A673 (cell line): ENCODE results near the gene SI. TPM values are rescaled to one million over a fixed set of nuclear protein-coding genes. Genes with fewer than 3 reads are reported as not detected.
A peak's percentile ranks its signal among the peaks of the same experiment; 100 is the strongest.

Source experiments
- Bru-seq: library from RNA; stranded (reverse); fragments of 400-500 nt; gene quantifications from one replicate; lab custom pipeline; 2021; lab: Mats Ljungman, UMichigan
- BruChase-seq, 2 experiments: library from RNA; stranded (reverse); fragments of 400-500 nt; gene quantifications; one replicate each; lab custom pipeline; 2021; lab: Mats Ljungman, UMichigan
- BruUV-seq: library from RNA; stranded (reverse); fragments of 400-500 nt; replicated peaks from 2 replicates; lab custom pipeline; 2021; lab: Mats Ljungman, UMichigan
- CTCF ChIA-PET: fragments of 300-600 bp; sonication (Branson Sonifier 250); formaldehyde crosslinking; loops from one replicate; lab custom pipeline; 2022; ENCODE audit warnings: antibody characterized with exemption; lab: Charles Lee
- POLR2A ChIA-PET: fragments of 300-600 bp; sonication (Branson Sonifier 250); formaldehyde crosslinking; loops from one replicate; lab custom pipeline; 2022; ENCODE audit warnings: antibody characterized with exemption; ENCODE audit not compliant: low non-redundant PET; lab: Charles Lee
- DNase-seq: peaks from one replicate; pipeline ENCODE4 v3.0.0-alpha.2; 2015; ENCODE audit warnings: low spot score
- H3K27ac ChIP-seq: fragments of 200-600 bp; sonication (generic); 2 replicates; pipeline ENCODE4 v1.5.1; 2016; ENCODE audit warnings: mixed run types, low read depth, mild to moderate bottlenecking, mixed read lengths, antibody characterized with exemption, low read length; ENCODE audit not compliant: poor library complexity, severe bottlenecking
- H3K27me3 ChIP-seq: fragments of 200-600 bp; sonication (generic); replicated peaks from 2 replicates; pipeline ENCODE4 v1.6.1; 2017; ENCODE audit warnings: mixed run types, low read depth, mild to moderate bottlenecking, mixed read lengths, antibody characterized with exemption, low read length; ENCODE audit not compliant: insufficient read depth, poor library complexity
- H3K36me3 ChIP-seq: fragments of 200-600 bp; sonication (generic); 2 replicates; pipeline ENCODE4 v1.6.1; 2016; ENCODE audit warnings: mixed run types, mild to moderate bottlenecking, mixed read lengths, antibody characterized with exemption, low read length; ENCODE audit not compliant: insufficient read depth, poor library complexity, severe bottlenecking
- H3K4me1 ChIP-seq: fragments of 200-600 bp; sonication (generic); 2 replicates; pipeline ENCODE4 v1.6.1; 2017; ENCODE audit warnings: mixed run types, mild to moderate bottlenecking, mixed read lengths, antibody characterized with exemption, low read length; ENCODE audit not compliant: insufficient read depth, poor library complexity, severe bottlenecking
- H3K4me3 ChIP-seq: fragments of 200-600 bp; sonication (generic); 2 replicates; pipeline ENCODE4 v1.5.1; 2016; ENCODE audit warnings: low read depth, mixed run types, mild to moderate bottlenecking, mixed read lengths, low read length; ENCODE audit not compliant: poor library complexity, severe bottlenecking
- H3K9me3 ChIP-seq: fragments of 200-600 bp; sonication (generic); 2 replicates; pipeline ENCODE4 v1.6.1; 2016; ENCODE audit warnings: mixed run types, low read depth, mild to moderate bottlenecking, mixed read lengths, antibody characterized with exemption, low read length; ENCODE audit not compliant: poor library complexity, severe bottlenecking
- EZH2 ChIP-seq: fragments of 200-600 bp; sonication (generic); IDR thresholded peaks from 2 replicates; pipeline ENCODE4 v1.6.1; 2017; ENCODE audit warnings: borderline replicate concordance, low read depth, mild to moderate bottlenecking, mixed read lengths, antibody characterized with exemption, low read length; ENCODE audit not compliant: poor library complexity, severe bottlenecking
- intact Hi-C: fragments of 100-400 bp; cut with micrococcal nuclease; formaldehyde crosslinking; loops from one replicate; pipeline ENCODE4 v1.10.0; 2022; ENCODE audit not compliant: unreplicated experiment
- long read RNA-seq: library from polyadenylated mRNA; stranded (forward); transcript quantifications from one replicate; pipeline ENCODE4 v2.0.0, GENCODE V29; 2022
- total RNA-seq: library from RNA; stranded (reverse); gene quantifications from 2 replicates; pipeline ENCODE4 v1.2.3, GENCODE V29; 2021
- TF ChIP-seq, protein P1 (sequence below): fragments of 300-800, 200-600 bp; sonication (generic); conservative IDR thresholded peaks from 2 replicates; pipeline ENCODE4 v1.5.1; 2017; ENCODE audit warnings: low read depth, mild to moderate bottlenecking, antibody characterized with exemption, low read length, moderate library complexity, mixed read lengths

SI gene
- total RNA-seq (not detected in 2 replicates), Bru-seq, nascent RNA (not detected), BruChase-seq, experiment 1, labeled RNA remaining after a 2-hour chase (not detected), BruChase-seq, experiment 2, labeled RNA remaining after a 6-hour chase (percentile 1 among the genes with signal in this experiment)
- long read RNA-seq: 0 reads

DNA sequence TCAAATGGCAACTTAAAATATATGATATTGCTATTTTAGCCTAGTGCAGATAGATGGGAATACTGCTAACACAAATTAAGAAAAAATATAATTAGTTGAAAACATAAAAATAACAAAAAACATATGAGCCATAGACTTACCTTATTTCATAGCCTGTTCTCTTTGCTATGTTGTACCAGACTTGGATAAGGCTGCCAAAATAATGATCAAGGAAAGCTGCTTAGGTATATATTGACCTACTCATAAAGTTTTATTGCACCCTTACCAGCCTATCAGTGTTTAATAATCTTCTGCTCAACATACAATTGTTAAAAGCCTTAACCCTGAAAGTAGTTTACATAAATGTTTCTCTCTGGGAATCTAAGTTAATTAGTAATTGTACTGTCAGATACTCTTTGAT, at the start of gene SI:
Gene SI (minus strand): TSS at position 204 of the 400 bp plus-strand sequence. CDS start 2,484 bp downstream, outside the sequence.
- H3K4me1 ChIP-seq: no peaks in the 10 kb centered on the region
- intact Hi-C loops: no loop called here
- H3K36me3 ChIP-seq: no peaks in the 10 kb centered on the region
- CTCF ChIA-PET: no interaction called here
- H3K27ac ChIP-seq: no peak within 1 kb of the TSS
- DNase-seq: no peak
- TF ChIP-seq, protein P1, sequence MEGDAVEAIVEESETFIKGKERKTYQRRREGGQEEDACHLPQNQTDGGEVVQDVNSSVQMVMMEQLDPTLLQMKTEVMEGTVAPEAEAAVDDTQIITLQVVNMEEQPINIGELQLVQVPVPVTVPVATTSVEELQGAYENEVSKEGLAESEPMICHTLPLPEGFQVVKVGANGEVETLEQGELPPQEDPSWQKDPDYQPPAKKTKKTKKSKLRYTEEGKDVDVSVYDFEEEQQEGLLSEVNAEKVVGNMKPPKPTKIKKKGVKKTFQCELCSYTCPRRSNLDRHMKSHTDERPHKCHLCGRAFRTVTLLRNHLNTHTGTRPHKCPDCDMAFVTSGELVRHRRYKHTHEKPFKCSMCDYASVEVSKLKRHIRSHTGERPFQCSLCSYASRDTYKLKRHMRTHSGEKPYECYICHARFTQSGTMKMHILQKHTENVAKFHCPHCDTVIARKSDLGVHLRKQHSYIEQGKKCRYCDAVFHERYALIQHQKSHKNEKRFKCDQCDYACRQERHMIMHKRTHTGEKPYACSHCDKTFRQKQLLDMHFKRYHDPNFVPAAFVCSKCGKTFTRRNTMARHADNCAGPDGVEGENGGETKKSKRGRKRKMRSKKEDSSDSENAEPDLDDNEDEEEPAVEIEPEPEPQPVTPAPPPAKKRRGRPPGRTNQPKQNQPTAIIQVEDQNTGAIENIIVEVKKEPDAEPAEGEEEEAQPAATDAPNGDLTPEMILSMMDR: no peak
- no peak for TF ChIP-seq EZH2
- POLR2A ChIA-PET: no interaction called here
- H3K9me3 ChIP-seq: no peaks in the 10 kb centered on the region
- H3K4me3 ChIP-seq: no peak within 1 kb of the TSS
- no TSS peak for BruUV-seq
- H3K27me3 ChIP-seq: no peaks in the 10 kb centered on the region

DNA sequence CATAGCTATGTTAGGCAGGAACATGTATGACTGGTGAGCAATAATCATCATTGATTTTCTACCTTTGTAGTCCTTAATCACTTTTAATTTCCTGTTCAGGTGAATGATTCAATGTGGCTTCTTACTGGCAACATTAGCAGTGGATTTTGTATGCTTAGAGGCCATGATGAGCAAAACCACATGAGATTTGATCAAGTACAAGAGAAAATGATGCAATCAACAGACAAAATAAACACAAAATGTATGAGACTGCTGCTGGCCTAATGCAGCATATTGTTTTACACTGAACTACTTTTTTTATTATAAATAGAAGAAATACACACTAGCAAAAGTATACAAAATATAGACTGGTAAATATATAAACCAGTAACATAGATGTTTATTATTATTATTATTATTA, 47.5 kb upstream of the SI start:
- no peak for DNase-seq
- POLR2A ChIA-PET: no interaction called here
- Histone ChIP-seq H3K4me1 (no peaks in the 10 kb centered on the region), H3K27ac (no peak overlapping the region), H3K9me3 (no peaks in the 10 kb centered on the region), H3K27me3 (no peaks in the 10 kb centered on the region), H3K4me3 (no peak overlapping the region), H3K36me3 (no peaks in the 10 kb centered on the region)
- TF ChIP-seq, protein P1: no peak
- TF ChIP-seq EZH2: no peak
- no TSS peak for BruUV-seq
- intact Hi-C loops: no loop called here
- CTCF ChIA-PET: no interaction called here

DNA sequence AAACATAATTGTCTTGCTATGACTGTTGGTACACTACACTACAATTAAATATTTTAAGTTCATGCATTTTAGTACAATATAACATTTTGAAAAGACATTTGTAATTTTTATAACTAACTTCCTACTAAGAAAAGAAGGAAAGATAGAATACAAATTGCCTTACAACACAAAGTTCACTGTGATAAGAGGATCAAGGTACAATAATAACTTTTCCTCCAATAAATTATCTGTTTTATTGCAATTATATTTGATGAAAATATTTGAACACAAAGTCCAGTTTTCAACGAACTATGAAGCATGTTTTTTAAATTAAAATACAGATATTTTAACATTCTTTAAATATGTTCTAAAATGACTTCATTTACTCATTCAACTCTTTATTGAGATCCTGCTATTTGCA, 33.1 kb upstream of the SI start:
- no peak overlapping the region for H3K27ac ChIP-seq
- H3K36me3 ChIP-seq: no peaks in the 10 kb centered on the region
- POLR2A ChIA-PET: no interaction called here
- no peak for TF ChIP-seq EZH2
- TF ChIP-seq, protein P1: no peak
- no TSS peak for BruUV-seq
- CTCF ChIA-PET: no interaction called here
- H3K4me1 ChIP-seq: no peaks in the 10 kb centered on the region
- no peak overlapping the region for H3K4me3 ChIP-seq
- H3K27me3 ChIP-seq: no peaks in the 10 kb centered on the region
- intact Hi-C loops: no loop called here
- no peak for DNase-seq
- H3K9me3 ChIP-seq: no peaks in the 10 kb centered on the region
